Tibial nerve (tissue), 4 donors: ENCODE results near the gene CES2. TPM values are rescaled to one million over a fixed set of nuclear protein-coding genes. Genes with fewer than 3 reads are reported as not detected.

Experiments used
- DNase-seq, 2 donors: peaks; one replicate each; pipeline ENCODE4 v3.0.0-alpha.2; 2019; ENCODE audit warnings: low spot score in 2 of 2
- H3K27ac ChIP-seq, 4 donors: fragments of 200-600 bp; sonication (generic) in 3 of 4; one replicate each; pipeline ENCODE4 v1.5.1; 2017 to 2019; ENCODE audit warnings: mild to moderate bottlenecking in 1 of 4
- H3K27me3 ChIP-seq, 2 donors: fragments of 200-600 bp; sonication (generic) in 1 of 2; one replicate each; pipeline versions ENCODE4 v1.5.1 to v1.6.0; 2017 to 2019
- H3K36me3 ChIP-seq, 3 donors: fragments of 200-600 bp; sonication (generic); one replicate each; pipeline ENCODE4 v1.5.1; 2018 to 2019
- H3K4me1 ChIP-seq, 4 donors: fragments of 200-600 bp; sonication (generic) in 3 of 4; one replicate each; pipeline ENCODE4 v1.5.1; 2017 to 2019
- H3K4me3 ChIP-seq, 4 donors: fragments of 200-600 bp; sonication (generic) in 3 of 4; one replicate each; pipeline ENCODE4 v1.5.1; 2017 to 2019; ENCODE audit warnings: mild to moderate bottlenecking in 1 of 4, moderate library complexity in 1 of 4
- H3K9me3 ChIP-seq, 4 donors: fragments of 200-600 bp; sonication (generic) in 3 of 4; one replicate each; pipeline ENCODE4 v1.5.1; 2017 to 2019
- EP300 ChIP-seq, 2 donors: sonication (generic); formaldehyde crosslinking; IDR thresholded peaks; one replicate each; pipeline ENCODE4 v1.6.1; 2017; ENCODE audit warnings: antibody characterized with exemption in 2 of 2, mild to moderate bottlenecking in 1 of 2
- POLR2A ChIP-seq, 2 donors: fragments of 450-650 bp; IDR thresholded peaks; one replicate each; pipeline ENCODE4 v1.6.1; 2017; ENCODE audit warnings: antibody characterized with exemption in 2 of 2, mild to moderate bottlenecking in 2 of 2, moderate library complexity in 2 of 2
- WGBS, 2 donors: methylation state at CpG; one replicate each; pipeline ENCODE4 v1.1.5; 2018; 5-methylcytosine and 5-hydroxymethylcytosine counted together
- total RNA-seq, 4 donors: library from RNA; depleted of rRNA; stranded (reverse); fragments of >200 nt; gene quantifications; one replicate each; pipeline ENCODE4 v1.1.0, GENCODE V29; 2016
- TF ChIP-seq, protein P1 (sequence below), 5 experiments: fragments of 200-600 bp in 3 of 5; fragments of 450-650 bp in 2 of 5; sonication (generic) in 3 of 5; IDR thresholded peaks; one replicate each; pipeline ENCODE4 v1.5.1; 2016 to 2019; ENCODE audit warnings: antibody characterized with exemption in 5 of 5, mild to moderate bottlenecking in 3 of 5, moderate library complexity in 2 of 5

The CES2 gene
- total RNA-seq, 4 donors from 2014 or later, result 29.2 to 45.0 (median 34.4) TPM

DNA sequence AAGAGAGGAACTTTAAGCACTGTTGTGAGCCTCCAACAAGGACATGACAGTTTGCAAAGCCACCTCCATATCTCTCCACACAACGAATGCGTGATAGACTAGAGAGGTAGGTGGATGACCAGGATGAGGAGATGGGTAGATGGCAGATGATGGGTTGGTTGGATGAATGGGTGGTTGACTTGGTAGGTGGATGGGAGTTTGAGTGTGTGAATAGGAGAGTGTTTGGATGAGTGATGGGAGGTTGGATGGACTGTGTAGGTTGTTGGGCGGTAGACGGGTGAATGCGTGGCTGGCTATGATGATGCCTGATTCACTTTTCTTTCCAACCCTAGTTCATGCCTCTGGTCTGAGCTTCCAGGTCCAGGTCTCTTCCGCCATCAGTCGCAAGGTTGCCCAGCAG is 20.8 kb upstream of the CES2 start:
- Histone ChIP-seq H3K36me3 (no peaks in the 10 kb centered on the region), H3K27ac (no peak overlapping the region), H3K9me3 (no peaks in the 10 kb centered on the region), H3K4me3 (no peak overlapping the region), H3K27me3 (no peaks in the 10 kb centered on the region), H3K4me1 (peaks cover 0 to 2% (median 0%) of the 10 kb centered on the region in 4 donors)
- 94 to 95% methylated on average over 7 of the region's 7 CpGs for WGBS, 2 donors
- no peak for TF ChIP-seq POLR2A (IDR thresholded peaks at IDR 0.05)
- TF ChIP-seq, protein P1, sequence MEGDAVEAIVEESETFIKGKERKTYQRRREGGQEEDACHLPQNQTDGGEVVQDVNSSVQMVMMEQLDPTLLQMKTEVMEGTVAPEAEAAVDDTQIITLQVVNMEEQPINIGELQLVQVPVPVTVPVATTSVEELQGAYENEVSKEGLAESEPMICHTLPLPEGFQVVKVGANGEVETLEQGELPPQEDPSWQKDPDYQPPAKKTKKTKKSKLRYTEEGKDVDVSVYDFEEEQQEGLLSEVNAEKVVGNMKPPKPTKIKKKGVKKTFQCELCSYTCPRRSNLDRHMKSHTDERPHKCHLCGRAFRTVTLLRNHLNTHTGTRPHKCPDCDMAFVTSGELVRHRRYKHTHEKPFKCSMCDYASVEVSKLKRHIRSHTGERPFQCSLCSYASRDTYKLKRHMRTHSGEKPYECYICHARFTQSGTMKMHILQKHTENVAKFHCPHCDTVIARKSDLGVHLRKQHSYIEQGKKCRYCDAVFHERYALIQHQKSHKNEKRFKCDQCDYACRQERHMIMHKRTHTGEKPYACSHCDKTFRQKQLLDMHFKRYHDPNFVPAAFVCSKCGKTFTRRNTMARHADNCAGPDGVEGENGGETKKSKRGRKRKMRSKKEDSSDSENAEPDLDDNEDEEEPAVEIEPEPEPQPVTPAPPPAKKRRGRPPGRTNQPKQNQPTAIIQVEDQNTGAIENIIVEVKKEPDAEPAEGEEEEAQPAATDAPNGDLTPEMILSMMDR (IDR thresholded peaks at IDR 0.05), result no peak
- TF ChIP-seq EP300 (IDR thresholded peaks at IDR 0.05), result no peak
- DNase-seq, result no peak

DNA sequence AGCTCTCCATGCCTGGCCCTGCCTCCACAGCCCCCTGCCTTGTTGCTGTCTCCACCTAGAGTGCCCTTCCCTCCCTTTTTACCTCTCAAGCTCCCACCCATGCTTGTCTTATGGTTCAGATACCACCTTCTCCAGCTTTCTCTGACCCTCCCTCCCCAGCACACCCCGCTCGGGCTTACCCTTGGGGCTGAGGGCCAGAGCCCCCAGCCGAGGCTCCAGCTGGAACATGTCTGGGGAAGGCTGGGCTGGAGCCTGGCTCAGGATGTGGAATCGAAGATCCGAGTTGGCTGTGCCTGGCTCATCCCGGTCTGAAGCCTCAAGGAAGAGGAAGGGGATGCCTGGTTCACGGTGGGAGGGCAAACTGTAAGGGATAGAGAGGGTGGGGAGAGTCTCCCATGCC is 20.3 kb upstream of the CES2 start:
- Histone ChIP-seq H3K9me3 (no peaks in the 10 kb centered on the region), H3K27ac (no peak overlapping the region), H3K36me3 (no peaks in the 10 kb centered on the region), H3K27me3 (no peaks in the 10 kb centered on the region), H3K4me3 (no peak overlapping the region), H3K4me1 (peaks cover 0 to 7% (median 0%) of the 10 kb centered on the region in 4 donors)
- 70 to 79% methylated on average over 7 of the region's 7 CpGs for WGBS, 2 donors
- no peak for DNase-seq
- no peak for TF ChIP-seq EP300 (IDR thresholded peaks at IDR 0.05)
- TF ChIP-seq POLR2A (IDR thresholded peaks at IDR 0.05), result no peak
- TF ChIP-seq, protein P1 (IDR thresholded peaks at IDR 0.05), result no peak

DNA sequence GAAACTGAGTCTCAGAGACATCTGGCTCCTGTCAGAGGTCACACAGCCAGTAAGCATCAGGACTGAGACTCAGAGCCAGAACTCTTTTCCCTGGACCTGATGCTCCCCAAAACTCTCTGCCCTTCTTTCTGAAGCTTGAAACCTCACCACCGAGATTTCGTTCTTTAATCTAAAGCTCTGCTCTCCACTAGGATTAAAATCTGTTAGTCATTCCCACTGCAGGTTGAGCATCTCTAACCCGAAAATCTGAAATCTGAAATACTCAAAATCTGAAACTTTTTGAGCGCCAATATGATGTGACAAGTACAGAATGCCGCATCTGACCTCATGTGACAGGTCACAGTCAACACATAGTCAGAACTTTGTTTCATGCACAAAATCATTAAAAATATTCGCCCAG is 18.8 kb upstream of the CES2 start:
- WGBS, 2 donors, result 84 to 88% methylated on average over 6 of the region's 6 CpGs
- no peaks in the 10 kb centered on the region for H3K9me3 ChIP-seq
- no peaks in the 10 kb centered on the region for H3K27me3 ChIP-seq
- H3K4me3 ChIP-seq, result no peak overlapping the region
- no peak overlapping the region for H3K27ac ChIP-seq
- DNase-seq, result no peak
- TF ChIP-seq POLR2A (IDR thresholded peaks at IDR 0.05), result no peak
- TF ChIP-seq EP300 (IDR thresholded peaks at IDR 0.05), result no peak
- TF ChIP-seq, protein P1 (IDR thresholded peaks at IDR 0.05), result no peak
- H3K4me1 ChIP-seq, result peaks cover 0 to 8% (median 0%) of the 10 kb centered on the region in 4 donors
- no peaks in the 10 kb centered on the region for H3K36me3 ChIP-seq

DNA sequence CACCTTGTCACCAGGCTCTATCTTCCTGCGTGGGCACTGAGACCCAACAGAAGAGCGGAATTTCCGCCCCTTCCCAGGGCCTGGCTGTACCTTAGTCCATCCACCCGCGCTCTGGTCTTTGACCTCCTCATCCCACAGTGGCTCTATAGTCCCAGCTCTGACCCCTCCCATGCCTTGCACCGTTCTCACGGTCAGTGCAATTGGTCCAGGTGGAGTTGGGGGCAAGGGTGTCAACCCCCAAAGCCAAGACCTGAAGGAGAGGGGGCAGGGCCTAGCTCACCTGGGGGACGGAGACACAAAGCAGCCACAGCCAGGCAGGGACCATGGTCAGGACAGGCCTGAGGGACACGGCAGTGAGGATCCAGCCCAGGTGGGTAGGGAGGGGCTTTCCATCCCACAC is 17.6 kb upstream of the CES2 start:
- 78 to 89% methylated on average over 9 of the region's 9 CpGs for WGBS, 2 donors
- Histone ChIP-seq H3K36me3 (peaks cover 0 to 4% (median 0%) of the 10 kb centered on the region in 3 donors), H3K27ac (no peak overlapping the region), H3K4me1 (peaks cover 0 to 14% (median 0%) of the 10 kb centered on the region in 4 donors), H3K4me3 (no peak overlapping the region), H3K9me3 (no peaks in the 10 kb centered on the region), H3K27me3 (no peaks in the 10 kb centered on the region)
- TF ChIP-seq POLR2A (IDR thresholded peaks at IDR 0.05) (no peak), EP300 (IDR thresholded peaks at IDR 0.05) (no peak)
- TF ChIP-seq, protein P1 (IDR thresholded peaks at IDR 0.05), result no peak
- no peak for DNase-seq

DNA sequence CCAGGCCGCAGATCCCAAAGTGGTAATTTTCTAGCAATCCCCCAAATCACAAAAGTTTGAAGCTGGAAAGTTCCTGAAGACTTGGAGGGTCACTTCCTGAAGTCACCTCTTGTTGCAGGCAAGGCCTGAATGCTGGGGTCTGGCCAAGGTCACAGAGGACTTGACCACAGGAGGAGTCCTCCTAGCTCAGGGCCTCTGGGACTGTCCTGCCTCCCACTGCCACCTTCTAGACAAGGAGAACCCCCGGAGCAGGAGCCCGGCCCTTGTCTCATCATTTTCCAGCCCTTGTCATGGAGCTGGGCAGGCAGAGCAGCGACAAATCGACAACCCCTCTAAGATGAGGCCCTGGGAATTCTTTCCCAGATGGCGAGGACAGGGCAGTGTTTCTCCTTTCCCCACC is 17.0 kb upstream of the CES2 start:
- DNase-seq, result no peak
- Histone ChIP-seq H3K27me3 (peaks cover 0 to 2% of the 10 kb centered on the region in 2 donors), H3K4me1 (peaks cover 0 to 19% (median 0%) of the 10 kb centered on the region in 4 donors), H3K9me3 (no peaks in the 10 kb centered on the region), H3K36me3 (peaks cover 0 to 9% (median 0%) of the 10 kb centered on the region in 3 donors), H3K4me3 (no peak overlapping the region), H3K27ac (peak overlapping the region in 2 of 4 donors; percentile 7 to 63)
- WGBS, 2 donors, result 84 to 86% methylated on average over 6 of the region's 6 CpGs
- no peak for TF ChIP-seq EP300 (IDR thresholded peaks at IDR 0.05)
- TF ChIP-seq POLR2A (IDR thresholded peaks at IDR 0.05), result no peak
